ENCODE measurements around the gene PLVAP. TPM values are rescaled to one million over a fixed set of nuclear protein-coding genes. Genes with fewer than 3 reads are reported as not detected.

PLVAP gene
- total and polyA plus RNA-seq, 9 of the 15 experiments (the other 6 are each of a cell fraction or from before 2014, with no cell fraction given), result 0.09 to 0.84 (median 0.51) TPM; not detected in 4

GRCh38 chr19:17336872-17337674 lies 40.1 kb downstream of the PLVAP start, which contains the start of gene GTPBP3 (continued):
- TF ChIP-seq ZBTB34 (CRISPR knock-in tag; IDR thresholded peaks at IDR 0.05) (no peak), CHCHD3 (CRISPR knock-in tag; IDR thresholded peaks at IDR 0.05) (no peak), ZNF584 (CRISPR knock-in tag; IDR thresholded peaks at IDR 0.05; ENCODE audit: low read depth) (no peak), HMG20A (CRISPR knock-in tag; conservative IDR thresholded peaks at IDR 0.05) (no peak), KAT2B (IDR thresholded peaks at IDR 0.05; ENCODE audit: low read depth, low read length) (no peak), DNMT1 (IDR thresholded peaks at IDR 0.05) (peak; percentile 98), ZFP91 (CRISPR knock-in tag; IDR thresholded peaks at IDR 0.05) (no peak), U2AF1 (optimal IDR thresholded peaks at IDR 0.05; ENCODE audit: low read depth, low read length) (no peak), RBM34 (IDR thresholded peaks at IDR 0.05; ENCODE audit: borderline replicate concordance, insufficient read depth, low read length) (no peak), ZSCAN32 (CRISPR knock-in tag; IDR thresholded peaks at IDR 0.05) (no peak), HDAC2 (IDR thresholded peaks at IDR 0.05) (peak; percentile 98), POLR2B (IDR thresholded peaks at IDR 0.05; ENCODE audit: low read depth, partially characterized antibody) (peak; percentile 83), ARHGAP35 (IDR thresholded peaks at IDR 0.05; ENCODE audit: partially characterized antibody) (no peak), ARID3B (CRISPR knock-in tag; IDR thresholded peaks at IDR 0.05; ENCODE audit: borderline replicate concordance) (no peak), ZC3H11A (IDR thresholded peaks at IDR 0.05; ENCODE audit: low read depth, low read length) (peak; percentile 81; the same call in 1 of the 2 replicates), MEF2D (tag; conservative IDR thresholded peaks at IDR 0.05; ENCODE audit: low read depth) (peak; percentile 36; the same call in 1 of the 2 replicates), ZNF384 (IDR thresholded peaks at IDR 0.05; ENCODE audit: low read depth, low read length) (no peak), THRA (IDR thresholded peaks at IDR 0.05) (no peak), ZNF717 (CRISPR knock-in tag; IDR thresholded peaks at IDR 0.05) (no peak), ZNF124 (CRISPR knock-in tag; IDR thresholded peaks at IDR 0.05) (no peak), ELK1 (CRISPR knock-in tag; IDR thresholded peaks at IDR 0.05) (no peak), FIP1L1 (IDR thresholded peaks at IDR 0.05; ENCODE audit: low read depth, low read length, poor library complexity, severe bottlenecking) (no peak)

Measured in K562 (cell line).